WERI-Rb-1 (cell line): Measurements from ENCODE around the gene LRRC27.

Source experiments
- DNase-seq: peaks from one replicate; pipeline ENCODE4 v3.0.0-alpha.2; 2020
- H3K27ac ChIP-seq: fragments of 250-450 bp; sonication (Bioruptor Pico); 2 replicates; pipeline ENCODE4 v1.5.1; 2020; ENCODE audit warnings: mild to moderate bottlenecking, moderate library complexity
- H3K27me3 ChIP-seq: fragments of 250-450 bp; sonication (Bioruptor Pico); 2 replicates; pipeline ENCODE4 v1.5.1; 2021; ENCODE audit warnings: mild to moderate bottlenecking, low read depth, moderate library complexity; ENCODE audit not compliant: insufficient read depth, severe bottlenecking
- H3K36me3 ChIP-seq: fragments of 250-450 bp; sonication (Bioruptor Pico); 2 replicates; pipeline ENCODE4 v1.5.1; 2020; ENCODE audit warnings: mild to moderate bottlenecking, moderate library complexity
- H3K4me3 ChIP-seq: 2 replicates; pipeline ENCODE4 v1.5.1; 2011; ENCODE audit warnings: low read depth, mild to moderate bottlenecking, control low read depth, low read length
- H3K9me3 ChIP-seq: fragments of 250-450 bp; sonication (Bioruptor Pico); 2 replicates; pipeline ENCODE4 v1.5.1; 2021; ENCODE audit warnings: mild to moderate bottlenecking, moderate library complexity; ENCODE audit not compliant: severe bottlenecking
- CTCF ChIP-seq: IDR thresholded peaks from 2 replicates; pipeline ENCODE4 v1.5.1; 2011; ENCODE audit warnings: low read depth, mild to moderate bottlenecking, control low read depth, inconsistent platforms, low read length

The LRRC27 gene

GRCh38 chr10:132355754-132356153 is 23.8 kb downstream of the LRRC27 start:
- no peak overlapping the region for H3K27ac ChIP-seq
- TF ChIP-seq CTCF = no peak
- DNase-seq = no peak
- H3K36me3 ChIP-seq = no peaks in the 10 kb centered on the region
- no peaks in the 10 kb centered on the region for H3K9me3 ChIP-seq
- H3K4me3 ChIP-seq = no peak overlapping the region
- no peaks in the 10 kb centered on the region for H3K27me3 ChIP-seq

- Histone ChIP-seq H3K4me3 (no peak overlapping the region), H3K9me3 (no peaks in the 10 kb centered on the region), H3K36me3 (no peaks in the 10 kb centered on the region), H3K27me3 (no peaks in the 10 kb centered on the region), H3K27ac (no peak overlapping the region)
- TF ChIP-seq CTCF = no peak
- no peak for DNase-seq
Observed at GRCh38 chr10:132356621-132357195, 24.7 kb downstream of the LRRC27 start.

GRCh38 chr10:132357286-132358058 is 25.5 kb downstream of the LRRC27 start:
- Histone ChIP-seq H3K27me3 (no peaks in the 10 kb centered on the region), H3K36me3 (no peaks in the 10 kb centered on the region), H3K27ac (no peak overlapping the region), H3K4me3 (no peak overlapping the region), H3K9me3 (no peaks in the 10 kb centered on the region)
- no peak for DNase-seq
- no peak for TF ChIP-seq CTCF

GRCh38 chr10:132359305-132360040 is 27.5 kb downstream of the LRRC27 start:
- Histone ChIP-seq H3K4me3 (no peak overlapping the region), H3K27me3 (no peaks in the 10 kb centered on the region), H3K27ac (no peak overlapping the region), H3K36me3 (no peaks in the 10 kb centered on the region), H3K9me3 (no peaks in the 10 kb centered on the region)
- DNase-seq = peak; percentile 30
- TF ChIP-seq CTCF = no peak

GRCh38 chr10:132360766-132361447 is 28.9 kb downstream of the LRRC27 start:
- TF ChIP-seq CTCF = peak; percentile 95
- Histone ChIP-seq H3K27ac (no peak overlapping the region), H3K27me3 (no peaks in the 10 kb centered on the region), H3K4me3 (no peak overlapping the region), H3K9me3 (no peaks in the 10 kb centered on the region), H3K36me3 (no peaks in the 10 kb centered on the region)
- peak; percentile 55 for DNase-seq
